ENCODE results near the gene FER.

DNA sequence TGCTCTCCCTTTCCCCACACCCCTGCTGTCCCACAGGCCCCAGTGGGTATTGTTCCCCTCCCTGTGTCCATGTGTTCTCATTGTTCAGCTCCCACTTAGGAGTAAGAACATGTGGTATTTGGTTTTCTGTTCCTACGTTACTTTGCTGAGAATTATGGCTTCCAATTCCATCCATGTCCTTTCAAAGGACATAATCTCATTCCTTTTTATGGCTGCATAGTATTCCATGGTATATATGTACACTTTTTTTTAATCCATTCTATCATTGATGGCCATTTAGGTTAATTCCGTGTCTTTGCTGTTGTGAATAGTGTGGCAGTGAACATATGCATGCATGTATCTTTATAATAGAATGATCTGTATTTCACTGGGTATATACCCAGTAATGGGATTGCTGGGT is 25.6 kb downstream of the FER start:
- TF ChIP-seq, protein P1, sequence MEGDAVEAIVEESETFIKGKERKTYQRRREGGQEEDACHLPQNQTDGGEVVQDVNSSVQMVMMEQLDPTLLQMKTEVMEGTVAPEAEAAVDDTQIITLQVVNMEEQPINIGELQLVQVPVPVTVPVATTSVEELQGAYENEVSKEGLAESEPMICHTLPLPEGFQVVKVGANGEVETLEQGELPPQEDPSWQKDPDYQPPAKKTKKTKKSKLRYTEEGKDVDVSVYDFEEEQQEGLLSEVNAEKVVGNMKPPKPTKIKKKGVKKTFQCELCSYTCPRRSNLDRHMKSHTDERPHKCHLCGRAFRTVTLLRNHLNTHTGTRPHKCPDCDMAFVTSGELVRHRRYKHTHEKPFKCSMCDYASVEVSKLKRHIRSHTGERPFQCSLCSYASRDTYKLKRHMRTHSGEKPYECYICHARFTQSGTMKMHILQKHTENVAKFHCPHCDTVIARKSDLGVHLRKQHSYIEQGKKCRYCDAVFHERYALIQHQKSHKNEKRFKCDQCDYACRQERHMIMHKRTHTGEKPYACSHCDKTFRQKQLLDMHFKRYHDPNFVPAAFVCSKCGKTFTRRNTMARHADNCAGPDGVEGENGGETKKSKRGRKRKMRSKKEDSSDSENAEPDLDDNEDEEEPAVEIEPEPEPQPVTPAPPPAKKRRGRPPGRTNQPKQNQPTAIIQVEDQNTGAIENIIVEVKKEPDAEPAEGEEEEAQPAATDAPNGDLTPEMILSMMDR (IDR thresholded peaks at IDR 0.05): no peak
- TF ChIP-seq REST (IDR thresholded peaks at IDR 0.05; ENCODE audit: insufficient read depth in 1 of 2, low read depth in 2 of 2, low read length in 1 of 2) (no peak), POLR2AphosphoS5 (IDR thresholded peaks at IDR 0.05; ENCODE audit: low read depth, low read length) (no peak), SIN3A (IDR thresholded peaks at IDR 0.05; ENCODE audit: borderline replicate concordance, insufficient read depth, low read depth, low read length) (no peak), TCF7L2 (IDR thresholded peaks at IDR 0.05; ENCODE audit: low read depth, low read length) (no peak)

Measured in Panc1 (cell line).